ENCODE measurements around the gene TBCCD1. TPM values are rescaled to one million over a fixed set of nuclear protein-coding genes. Genes with fewer than 3 reads are reported as not detected.

Gene TBCCD1
- total and polyA plus RNA-seq, 2 donors from 2014 or later: 6.2 to 13.3 TPM

DNA sequence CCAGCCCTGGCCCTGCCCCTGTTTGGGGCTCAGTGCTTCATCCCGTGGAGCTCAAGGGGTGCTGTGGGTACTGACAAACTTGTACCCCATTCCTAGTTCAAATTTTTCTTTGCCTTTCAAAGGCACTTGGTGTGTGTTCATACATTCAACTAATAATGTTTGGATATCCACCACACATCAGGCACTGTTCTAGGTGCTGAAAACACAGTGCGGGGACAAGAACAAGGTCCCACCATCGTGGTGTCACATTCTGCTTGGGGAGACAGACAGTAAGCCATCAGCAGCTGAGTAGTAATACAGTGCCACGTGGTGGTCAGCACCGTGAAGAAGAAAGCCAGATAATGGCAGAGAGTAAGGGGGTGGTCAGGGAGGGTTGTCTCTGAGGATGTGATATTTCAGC, 55.4 kb downstream of the TBCCD1 start:
- H3K9me3 ChIP-seq (ENCODE audit: control insufficient read depth in 2 of 3, insufficient read depth in 1 of 3, low read length in 3 of 3): no peaks in the 10 kb centered on the region
- no peak overlapping the region for H3K9ac ChIP-seq (ENCODE audit: low read length in 3 of 3)
- no peaks in the 10 kb centered on the region for H3K4me1 ChIP-seq (ENCODE audit: control insufficient read depth in 2 of 3, insufficient read depth in 2 of 3, low read depth in 1 of 3, low read length in 3 of 3)
- TF ChIP-seq, protein P1, sequence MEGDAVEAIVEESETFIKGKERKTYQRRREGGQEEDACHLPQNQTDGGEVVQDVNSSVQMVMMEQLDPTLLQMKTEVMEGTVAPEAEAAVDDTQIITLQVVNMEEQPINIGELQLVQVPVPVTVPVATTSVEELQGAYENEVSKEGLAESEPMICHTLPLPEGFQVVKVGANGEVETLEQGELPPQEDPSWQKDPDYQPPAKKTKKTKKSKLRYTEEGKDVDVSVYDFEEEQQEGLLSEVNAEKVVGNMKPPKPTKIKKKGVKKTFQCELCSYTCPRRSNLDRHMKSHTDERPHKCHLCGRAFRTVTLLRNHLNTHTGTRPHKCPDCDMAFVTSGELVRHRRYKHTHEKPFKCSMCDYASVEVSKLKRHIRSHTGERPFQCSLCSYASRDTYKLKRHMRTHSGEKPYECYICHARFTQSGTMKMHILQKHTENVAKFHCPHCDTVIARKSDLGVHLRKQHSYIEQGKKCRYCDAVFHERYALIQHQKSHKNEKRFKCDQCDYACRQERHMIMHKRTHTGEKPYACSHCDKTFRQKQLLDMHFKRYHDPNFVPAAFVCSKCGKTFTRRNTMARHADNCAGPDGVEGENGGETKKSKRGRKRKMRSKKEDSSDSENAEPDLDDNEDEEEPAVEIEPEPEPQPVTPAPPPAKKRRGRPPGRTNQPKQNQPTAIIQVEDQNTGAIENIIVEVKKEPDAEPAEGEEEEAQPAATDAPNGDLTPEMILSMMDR (IDR thresholded peaks at IDR 0.05; ENCODE audit: borderline replicate concordance, extremely low read depth, insufficient read depth): no peak
- H3K4me3 ChIP-seq (ENCODE audit: low read length in 3 of 3): no peak overlapping the region
- no peak overlapping the region for H3K27ac ChIP-seq (ENCODE audit: low read depth in 2 of 2, low read length in 2 of 2)
- intact Hi-C loops (cut with DNase I): no loop called here
- no peaks in the 10 kb centered on the region for H3K36me3 ChIP-seq (ENCODE audit: control insufficient read depth in 2 of 3, insufficient read depth in 3 of 3, low read length in 3 of 3)
- FAIRE-seq: no peak
- no peaks in the 10 kb centered on the region for H3K27me3 ChIP-seq (ENCODE audit: control insufficient read depth, insufficient read depth, low read length)
- DNase-seq: no peak

DNA sequence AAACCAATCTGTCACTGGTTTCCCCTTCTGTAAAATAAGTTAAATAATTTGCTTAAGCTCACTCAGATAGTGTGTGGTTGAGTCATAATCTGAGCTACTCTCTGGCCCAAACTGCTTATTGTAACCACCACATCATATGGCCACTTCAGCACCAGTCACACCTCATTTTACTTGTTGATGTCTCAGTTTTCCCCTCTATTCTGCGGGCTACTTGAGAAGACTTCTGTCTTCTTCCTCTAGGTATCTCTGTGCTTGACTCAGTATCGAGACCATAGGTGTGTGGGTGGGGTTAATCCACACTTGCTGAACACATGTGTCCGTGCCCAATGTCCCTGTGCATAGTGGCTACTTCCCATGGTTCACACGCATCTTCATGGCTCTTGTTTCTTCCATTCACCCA, 55.9 kb downstream of the TBCCD1 start:
- TF ChIP-seq, protein P1 (IDR thresholded peaks at IDR 0.05; ENCODE audit: borderline replicate concordance, extremely low read depth, insufficient read depth): no peak
- Histone ChIP-seq H3K27ac (ENCODE audit: low read depth in 2 of 2, low read length in 2 of 2) (no peak overlapping the region), H3K9me3 (ENCODE audit: control insufficient read depth in 2 of 3, insufficient read depth in 1 of 3, low read length in 3 of 3) (no peaks in the 10 kb centered on the region), H3K4me1 (ENCODE audit: control insufficient read depth in 2 of 3, insufficient read depth in 2 of 3, low read depth in 1 of 3, low read length in 3 of 3) (no peaks in the 10 kb centered on the region), H3K9ac (ENCODE audit: low read length in 3 of 3) (no peak overlapping the region), H3K36me3 (ENCODE audit: control insufficient read depth in 2 of 3, insufficient read depth in 3 of 3, low read length in 3 of 3) (no peaks in the 10 kb centered on the region), H3K4me3 (ENCODE audit: low read length in 3 of 3) (no peak overlapping the region), H3K27me3 (ENCODE audit: control insufficient read depth, insufficient read depth, low read length) (no peaks in the 10 kb centered on the region)
- no peak for FAIRE-seq
- intact Hi-C loops (cut with DNase I): no loop called here
- DNase-seq: no peak

DNA sequence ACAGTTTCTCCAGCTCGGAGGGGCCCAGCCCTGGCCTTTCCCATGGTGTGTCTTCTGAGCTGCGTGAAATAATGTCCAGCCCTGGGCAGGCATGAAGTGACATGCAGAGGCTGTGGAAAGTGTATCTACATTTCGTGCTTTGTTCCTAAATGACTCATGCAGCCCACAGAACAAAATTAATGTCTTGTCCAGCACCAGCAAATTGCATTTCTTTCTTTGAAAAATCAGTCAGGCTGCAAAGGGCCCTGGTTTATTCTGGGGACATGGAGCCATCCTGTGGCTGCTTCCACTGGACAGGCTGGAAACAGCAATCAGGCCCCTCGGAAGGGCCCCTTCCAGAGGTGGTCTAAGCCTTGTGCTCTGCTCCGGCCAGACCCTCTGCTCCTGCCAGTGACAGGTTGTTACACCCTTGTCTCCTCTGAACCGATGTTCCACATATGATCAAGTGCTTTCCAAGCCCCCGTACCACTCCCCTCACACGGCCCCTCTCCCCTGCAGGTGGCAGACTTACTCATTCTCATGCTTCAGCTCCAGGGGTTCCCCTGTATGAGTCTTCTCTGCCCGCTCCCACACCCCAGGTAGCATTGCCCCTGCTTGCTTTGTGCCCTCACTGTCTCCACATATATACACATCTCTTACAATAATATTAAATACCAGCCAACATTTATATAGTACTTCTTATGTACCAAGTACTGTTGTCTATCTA, 56.6 kb downstream of the TBCCD1 start:
- H3K36me3 ChIP-seq (ENCODE audit: control insufficient read depth in 2 of 3, insufficient read depth in 3 of 3, low read length in 3 of 3): no peaks in the 10 kb centered on the region
- H3K4me3 ChIP-seq (ENCODE audit: low read length in 3 of 3): no peak overlapping the region
- no peaks in the 10 kb centered on the region for H3K27me3 ChIP-seq (ENCODE audit: control insufficient read depth, insufficient read depth, low read length)
- TF ChIP-seq, protein P1 (IDR thresholded peaks at IDR 0.05; ENCODE audit: borderline replicate concordance, extremely low read depth, insufficient read depth): no peak
- intact Hi-C loops (cut with DNase I): no loop called here
- H3K27ac ChIP-seq (ENCODE audit: low read depth in 2 of 2, low read length in 2 of 2): no peak overlapping the region
- H3K9me3 ChIP-seq (ENCODE audit: control insufficient read depth in 2 of 3, insufficient read depth in 1 of 3, low read length in 3 of 3): no peaks in the 10 kb centered on the region
- no peaks in the 10 kb centered on the region for H3K4me1 ChIP-seq (ENCODE audit: control insufficient read depth in 2 of 3, insufficient read depth in 2 of 3, low read depth in 1 of 3, low read length in 3 of 3)
- DNase-seq (no peak), FAIRE-seq (no peak)
- H3K9ac ChIP-seq (ENCODE audit: low read length in 3 of 3): no peak overlapping the region

DNA sequence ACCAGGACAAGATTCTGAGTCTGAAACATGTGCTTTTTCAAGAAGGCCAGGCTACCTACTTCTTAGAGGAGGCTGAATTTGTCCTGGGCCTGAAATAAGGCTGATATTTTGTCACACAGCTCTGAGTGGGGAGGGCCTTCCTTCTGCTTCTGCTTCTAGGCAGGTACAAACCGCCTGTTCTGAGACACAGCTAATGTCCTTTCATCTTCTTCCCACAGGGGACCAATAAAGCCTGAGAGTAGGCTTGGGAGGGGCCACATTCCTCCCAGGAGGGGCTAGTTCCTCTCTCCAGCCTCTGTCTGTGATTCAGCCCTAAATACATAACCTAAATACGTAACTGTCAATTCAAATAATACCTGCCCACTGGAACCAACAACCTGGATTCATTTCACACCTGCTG, 57.7 kb downstream of the TBCCD1 start:
- H3K4me3 ChIP-seq (ENCODE audit: low read length in 3 of 3): no peak overlapping the region
- H3K9me3 ChIP-seq (ENCODE audit: control insufficient read depth in 2 of 3, insufficient read depth in 1 of 3, low read length in 3 of 3): no peaks in the 10 kb centered on the region
- no peaks in the 10 kb centered on the region for H3K27me3 ChIP-seq (ENCODE audit: control insufficient read depth, insufficient read depth, low read length)
- FAIRE-seq (no peak), DNase-seq (no peak)
- intact Hi-C loops (cut with DNase I): no loop called here
- no peak overlapping the region for H3K27ac ChIP-seq (ENCODE audit: low read depth in 2 of 2, low read length in 2 of 2)
- H3K36me3 ChIP-seq (ENCODE audit: control insufficient read depth in 2 of 3, insufficient read depth in 3 of 3, low read length in 3 of 3): no peaks in the 10 kb centered on the region
- TF ChIP-seq, protein P1 (IDR thresholded peaks at IDR 0.05; ENCODE audit: borderline replicate concordance, extremely low read depth, insufficient read depth): no peak
- H3K4me1 ChIP-seq (ENCODE audit: control insufficient read depth in 2 of 3, insufficient read depth in 2 of 3, low read depth in 1 of 3, low read length in 3 of 3): no peaks in the 10 kb centered on the region
- H3K9ac ChIP-seq (ENCODE audit: low read length in 3 of 3): no peak overlapping the region
